DOHH2 (cell line): ENCODE measurements around the gene STAU1.

Experiments used
- H3F3A ChIP-seq: fragments of 200-600 bp; sonication (generic), shearing (Covaris generic); 2 replicates; pipeline ENCODE4 v1.6.0; 2016; ENCODE audit warnings: antibody characterized with exemption, mild to moderate bottlenecking; ENCODE audit not compliant: control insufficient read depth, insufficient read depth
- H3K27ac ChIP-seq: fragments of 200-600 bp; sonication (generic); 2 replicates; pipeline ENCODE4 v1.5.1; 2014; ENCODE audit warnings: low read depth, mild to moderate bottlenecking, low read length, moderate library complexity
- H3K27me3 ChIP-seq: fragments of 200-600 bp; sonication (generic); 2 replicates; pipeline ENCODE4 v1.6.1; 2014; ENCODE audit warnings: mild to moderate bottlenecking, low read length, mixed read lengths; ENCODE audit not compliant: control insufficient read depth
- H3K36me3 ChIP-seq: fragments of 200-600 bp; sonication (generic); 2 replicates; pipeline ENCODE4 v1.6.1; 2014; ENCODE audit warnings: mild to moderate bottlenecking, low read length, moderate library complexity, mixed read lengths; ENCODE audit not compliant: control insufficient read depth
- H3K4me1 ChIP-seq: fragments of 200-600 bp; sonication (generic); 2 replicates; pipeline ENCODE4 v1.6.1; 2014; ENCODE audit warnings: mild to moderate bottlenecking, low read length, mixed read lengths; ENCODE audit not compliant: control insufficient read depth
- H3K4me2 ChIP-seq: fragments of 200-600 bp; sonication (generic); 2 replicates; pipeline ENCODE4 v1.6.0; 2014; ENCODE audit warnings: mild to moderate bottlenecking, low read length, moderate library complexity
- H3K4me3 ChIP-seq: fragments of 200-600 bp; sonication (generic); 2 replicates; pipeline ENCODE4 v1.5.1; 2014; ENCODE audit warnings: mild to moderate bottlenecking, low read length, mixed read lengths
- H3K79me2 ChIP-seq: fragments of 200-600 bp; sonication (generic); 2 replicates; pipeline ENCODE4 v1.6.1; 2014; ENCODE audit warnings: mild to moderate bottlenecking, low read length, mixed read lengths; ENCODE audit not compliant: control insufficient read depth
- H3K9me2 ChIP-seq: fragments of 200-600 bp; sonication (generic); replicated peaks from 2 replicates; pipeline ENCODE4 v1.6.1; 2014; ENCODE audit warnings: mild to moderate bottlenecking, low read length, mixed read lengths; ENCODE audit not compliant: control insufficient read depth
- H3K9me3 ChIP-seq: fragments of 200-600 bp; sonication (generic); 2 replicates; pipeline ENCODE4 v1.6.1; 2014; ENCODE audit warnings: antibody characterized with exemption, low read length, mixed read lengths; ENCODE audit not compliant: control insufficient read depth, insufficient read depth
- H4K20me1 ChIP-seq: fragments of 200-600 bp; sonication (generic); 2 replicates; pipeline ENCODE4 v1.6.0; 2014; ENCODE audit warnings: low read depth, mild to moderate bottlenecking, antibody characterized with exemption, low read length, moderate library complexity; ENCODE audit not compliant: control insufficient read depth, insufficient read depth
- EZH2phosphoT487 ChIP-seq: fragments of 200-600 bp; sonication (generic); IDR thresholded peaks from 2 replicates; pipeline ENCODE4 v1.6.1; 2017; ENCODE audit warnings: borderline replicate concordance, mild to moderate bottlenecking, antibody characterized with exemption, low read length, moderate library complexity, mixed read lengths
- TF ChIP-seq, protein P1 (sequence below): fragments of 200-600 bp; sonication (generic); IDR thresholded peaks from one replicate; pipeline ENCODE4 v1.5.1; 2014; ENCODE audit warnings: antibody characterized with exemption, mild to moderate bottlenecking, low read depth, low read length; ENCODE audit not compliant: poor library complexity, severe bottlenecking

STAU1 gene

DNA sequence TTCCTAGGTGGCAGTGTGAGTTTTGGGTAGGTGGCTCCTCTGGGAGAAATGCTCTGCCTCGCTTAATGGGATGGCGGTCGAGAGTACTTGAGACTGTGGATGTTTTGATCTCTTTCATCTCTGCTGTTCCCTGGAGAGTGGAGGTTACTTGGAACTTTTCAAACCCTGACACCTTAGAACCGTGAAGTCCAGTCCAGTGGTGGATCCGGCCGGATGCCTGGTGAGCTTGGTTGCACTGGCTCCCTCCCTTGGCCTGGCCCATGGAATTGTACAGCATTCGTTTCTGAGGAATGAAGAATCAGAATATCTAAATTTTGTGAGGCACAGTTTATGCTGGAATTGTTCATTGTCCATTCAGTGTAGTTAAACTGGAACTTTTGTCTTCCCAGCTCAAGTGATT lies 91.0 kb downstream of the STAU1 start:
- H3K4me3 ChIP-seq = no peak overlapping the region
- H3K36me3 ChIP-seq = peaks cover 88% of the 10 kb centered on the region
- peaks cover 9% of the 10 kb centered on the region; the same call in 1 of the 2 replicates for H3F3A ChIP-seq
- H3K27ac ChIP-seq = no peak overlapping the region
- no peaks in the 10 kb centered on the region; the same call in 1 of the 2 replicates for H4K20me1 ChIP-seq
- H3K4me1 ChIP-seq = no peaks in the 10 kb centered on the region; the same call in 1 of the 2 replicates
- H3K27me3 ChIP-seq = no peaks in the 10 kb centered on the region
- no peaks in the 10 kb centered on the region for H3K9me2 ChIP-seq
- no peak for TF ChIP-seq EZH2phosphoT487
- TF ChIP-seq, protein P1, sequence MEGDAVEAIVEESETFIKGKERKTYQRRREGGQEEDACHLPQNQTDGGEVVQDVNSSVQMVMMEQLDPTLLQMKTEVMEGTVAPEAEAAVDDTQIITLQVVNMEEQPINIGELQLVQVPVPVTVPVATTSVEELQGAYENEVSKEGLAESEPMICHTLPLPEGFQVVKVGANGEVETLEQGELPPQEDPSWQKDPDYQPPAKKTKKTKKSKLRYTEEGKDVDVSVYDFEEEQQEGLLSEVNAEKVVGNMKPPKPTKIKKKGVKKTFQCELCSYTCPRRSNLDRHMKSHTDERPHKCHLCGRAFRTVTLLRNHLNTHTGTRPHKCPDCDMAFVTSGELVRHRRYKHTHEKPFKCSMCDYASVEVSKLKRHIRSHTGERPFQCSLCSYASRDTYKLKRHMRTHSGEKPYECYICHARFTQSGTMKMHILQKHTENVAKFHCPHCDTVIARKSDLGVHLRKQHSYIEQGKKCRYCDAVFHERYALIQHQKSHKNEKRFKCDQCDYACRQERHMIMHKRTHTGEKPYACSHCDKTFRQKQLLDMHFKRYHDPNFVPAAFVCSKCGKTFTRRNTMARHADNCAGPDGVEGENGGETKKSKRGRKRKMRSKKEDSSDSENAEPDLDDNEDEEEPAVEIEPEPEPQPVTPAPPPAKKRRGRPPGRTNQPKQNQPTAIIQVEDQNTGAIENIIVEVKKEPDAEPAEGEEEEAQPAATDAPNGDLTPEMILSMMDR = no peak
- H3K9me3 ChIP-seq = no peaks in the 10 kb centered on the region
- no peak overlapping the region for H3K4me2 ChIP-seq
- peaks cover 17% of the 10 kb centered on the region for H3K79me2 ChIP-seq

DNA sequence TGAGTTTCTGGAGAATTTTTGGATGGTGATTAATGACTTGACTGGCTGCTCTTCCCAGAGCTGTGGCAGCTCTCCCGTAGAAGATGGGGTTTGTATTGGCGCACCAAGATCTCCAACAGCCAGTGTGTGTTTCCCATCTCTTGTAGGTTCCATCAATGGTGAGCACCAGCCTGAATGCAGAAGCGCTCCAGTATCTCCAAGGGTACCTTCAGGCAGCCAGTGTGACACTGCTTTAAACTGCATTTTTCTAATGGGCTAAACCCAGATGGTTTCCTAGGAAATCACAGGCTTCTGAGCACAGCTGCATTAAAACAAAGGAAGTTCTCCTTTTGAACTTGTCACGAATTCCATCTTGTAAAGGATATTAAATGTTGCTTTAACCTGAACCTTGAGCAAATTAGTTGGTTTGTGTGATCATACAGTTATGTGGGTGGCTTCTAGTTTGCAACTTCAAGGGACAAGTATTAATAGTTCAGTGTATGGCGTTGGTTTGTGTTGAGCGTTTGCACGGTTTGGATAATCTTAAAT lies 91.9 kb downstream of the STAU1 start:
- Histone ChIP-seq H3K36me3 (peaks cover 88% of the 10 kb centered on the region), H3F3A (peaks cover 9% of the 10 kb centered on the region; the same call in 1 of the 2 replicates), H4K20me1 (no peaks in the 10 kb centered on the region; the same call in 1 of the 2 replicates), H3K4me1 (no peaks in the 10 kb centered on the region; the same call in 1 of the 2 replicates), H3K9me2 (no peaks in the 10 kb centered on the region), H3K79me2 (peaks cover 17% of the 10 kb centered on the region), H3K4me3 (no peak overlapping the region), H3K4me2 (no peak overlapping the region), H3K9me3 (no peaks in the 10 kb centered on the region), H3K27me3 (no peaks in the 10 kb centered on the region), H3K27ac (no peak overlapping the region)
- no peak for TF ChIP-seq EZH2phosphoT487
- TF ChIP-seq, protein P1 = no peak

DNA sequence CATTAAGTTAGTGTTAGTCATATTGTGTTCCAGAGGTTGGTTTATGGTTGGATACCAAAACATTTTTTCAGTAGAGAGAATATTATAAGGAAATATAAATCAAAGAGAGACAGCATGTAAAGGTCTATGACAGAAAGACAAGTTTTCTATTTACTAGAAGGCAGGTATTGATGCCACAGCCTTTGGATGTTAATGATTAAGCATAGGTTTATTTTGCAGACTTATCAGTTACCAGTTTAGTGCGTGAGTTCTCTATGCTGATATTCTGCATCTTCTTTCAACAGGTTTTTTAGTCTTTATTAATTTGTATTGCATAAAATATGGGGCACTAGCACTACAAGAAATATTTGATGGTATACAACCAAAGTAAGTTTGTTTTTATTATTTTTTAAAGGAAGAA lies 96.4 kb downstream of the STAU1 start:
- Histone ChIP-seq H3K79me2 (peaks cover 6% of the 10 kb centered on the region), H3K36me3 (peaks cover 98% of the 10 kb centered on the region), H3F3A (peaks cover 7% of the 10 kb centered on the region; the same call in 1 of the 2 replicates), H3K9me3 (no peaks in the 10 kb centered on the region), H3K4me3 (no peak overlapping the region), H4K20me1 (no peaks in the 10 kb centered on the region; the same call in 1 of the 2 replicates), H3K4me2 (no peak overlapping the region), H3K27me3 (no peaks in the 10 kb centered on the region), H3K9me2 (no peaks in the 10 kb centered on the region), H3K27ac (no peak overlapping the region), H3K4me1 (no peaks in the 10 kb centered on the region)
- TF ChIP-seq, protein P1 = no peak
- no peak for TF ChIP-seq EZH2phosphoT487
